WTC11 (cell line): ENCODE measurements around the gene RND1. TPM values are rescaled to one million over a fixed set of nuclear protein-coding genes. Genes with fewer than 3 reads are reported as not detected.

ENCODE experiments used
- ATAC-seq: fragments of 200-7000 bp; cut with Tn5 transposase; 2 replicates; pipeline ENCODE4 v1.10.0; 2021; ENCODE audit warnings: mild to moderate bottlenecking, moderate library complexity
- CTCF ChIA-PET: fragments of 300-600 bp; sonication (Branson Sonifier 250); formaldehyde crosslinking; loops from one replicate; lab custom pipeline; 2021; ENCODE audit warnings: antibody characterized with exemption; lab: Charles Lee
- POLR2A ChIA-PET: fragments of 350-600 bp; sonication (Branson Sonifier 250); formaldehyde crosslinking; loops from one replicate; lab custom pipeline; 2021; ENCODE audit warnings: antibody characterized with exemption; lab: Charles Lee
- DNase-seq: peaks from one replicate; pipeline ENCODE4 v3.0.0; 2021; ENCODE audit warnings: low spot score
- H3K27ac Mint-ChIP-seq: 2 replicates; pipeline ENCODE4 v1.8.0; 2021; ENCODE audit warnings: mixed read lengths
- H3K27me3 Mint-ChIP-seq: 2 replicates; pipeline ENCODE4 v1.8.0; 2021; ENCODE audit warnings: low read depth, mild to moderate bottlenecking, moderate library complexity, mixed read lengths
- H3K36me3 Mint-ChIP-seq: 2 replicates; pipeline ENCODE4 v1.8.0; 2021; ENCODE audit warnings: mixed read lengths
- H3K4me1 Mint-ChIP-seq: 2 replicates; pipeline ENCODE4 v1.8.0; 2022; ENCODE audit warnings: mixed read lengths
- H3K4me3 Mint-ChIP-seq: 2 replicates; pipeline ENCODE4 v1.8.0; 2021; ENCODE audit warnings: mild to moderate bottlenecking, moderate library complexity, mixed read lengths
- H3K9me3 Mint-ChIP-seq: 2 replicates; pipeline ENCODE4 v1.8.0; 2021; ENCODE audit warnings: mixed read lengths
- AFF4 ChIP-seq: sonication (generic); formaldehyde crosslinking; IDR thresholded peaks from 2 replicates; pipeline ENCODE4 v1.8.1; 2023; ENCODE audit warnings: mild to moderate bottlenecking, missing genetic modification reagents, borderline replicate concordance
- ATF2 ChIP-seq: sonication (generic); formaldehyde crosslinking; IDR thresholded peaks from 2 replicates; pipeline ENCODE4 v1.8.1; 2022; ENCODE audit warnings: low read depth, missing genetic modification reagents, borderline replicate concordance
- CREM ChIP-seq: sonication (generic); formaldehyde crosslinking; IDR thresholded peaks from 2 replicates; pipeline ENCODE4 v1.8.1; 2022; ENCODE audit warnings: mild to moderate bottlenecking, missing genetic modification reagents, moderate library complexity
- CTCF ChIP-seq: fragments of 200-600 bp; IDR thresholded peaks from 2 replicates; pipeline ENCODE4 v1.8.0; 2022; ENCODE audit warnings: antibody characterized with exemption
- E2F5 ChIP-seq: sonication (generic); formaldehyde crosslinking; IDR thresholded peaks from 2 replicates; pipeline ENCODE4 v1.8.1; 2022; ENCODE audit warnings: mild to moderate bottlenecking, moderate library complexity, missing genetic modification reagents
- ETV6 ChIP-seq: sonication (generic); formaldehyde crosslinking; IDR thresholded peaks from 2 replicates; pipeline ENCODE4 v1.8.1; 2022; ENCODE audit warnings: mild to moderate bottlenecking, missing genetic modification reagents
- FOXK1 ChIP-seq: sonication (generic); formaldehyde crosslinking; IDR thresholded peaks from 2 replicates; pipeline ENCODE4 v1.8.0; 2022; ENCODE audit warnings: mild to moderate bottlenecking, moderate library complexity, missing genetic modification reagents
- GABPB1 ChIP-seq: sonication (generic); formaldehyde crosslinking; IDR thresholded peaks from 2 replicates; pipeline ENCODE4 v1.8.1; 2023; ENCODE audit warnings: mild to moderate bottlenecking, missing genetic modification reagents
- GTF2I ChIP-seq: fragments of 250-450 bp; sonication (Bioruptor Pico); conservative IDR thresholded peaks from 2 replicates; pipeline ENCODE4 v1.4.0; 2021; ENCODE audit warnings: mild to moderate bottlenecking
- HMGA2 ChIP-seq: fragments of 250-450 bp; sonication (Bioruptor Pico); IDR thresholded peaks from 2 replicates; pipeline ENCODE4 v1.4.0; 2021; ENCODE audit warnings: mild to moderate bottlenecking, moderate library complexity
- JUN ChIP-seq: sonication (generic); formaldehyde crosslinking; IDR thresholded peaks from 2 replicates; pipeline ENCODE4 v1.8.0; 2023; ENCODE audit warnings: mild to moderate bottlenecking, missing genetic modification reagents
- MAX ChIP-seq: sonication (generic); formaldehyde crosslinking; IDR thresholded peaks from 2 replicates; pipeline ENCODE4 v1.8.0; 2022; ENCODE audit warnings: mild to moderate bottlenecking, missing genetic modification reagents
- NFE2L1 ChIP-seq: sonication (generic); formaldehyde crosslinking; IDR thresholded peaks from 2 replicates; pipeline ENCODE4 v1.8.1; 2023; ENCODE audit warnings: missing genetic modification reagents
- OVOL2 ChIP-seq: fragments of 250-450 bp; sonication (Bioruptor Pico); IDR thresholded peaks from 2 replicates; pipeline ENCODE4 v1.9.0; 2021; ENCODE audit warnings: mild to moderate bottlenecking, borderline replicate concordance
- SP1 ChIP-seq: sonication (generic); formaldehyde crosslinking; conservative IDR thresholded peaks from 2 replicates; pipeline ENCODE4 v1.8.1; 2022; ENCODE audit warnings: missing genetic modification reagents
- TEAD1 ChIP-seq: sonication (generic); formaldehyde crosslinking; IDR thresholded peaks from 2 replicates; pipeline ENCODE4 v1.8.0; 2022; ENCODE audit warnings: mild to moderate bottlenecking, missing genetic modification reagents
- ZNF263 ChIP-seq: sonication (generic); formaldehyde crosslinking; IDR thresholded peaks from 2 replicates; pipeline ENCODE4 v1.8.1; 2022; ENCODE audit warnings: low read depth, mild to moderate bottlenecking, moderate library complexity, missing genetic modification reagents
- ZNF317 ChIP-seq: sonication (generic); formaldehyde crosslinking; IDR thresholded peaks from 2 replicates; pipeline ENCODE4 v1.8.1; 2023; ENCODE audit warnings: low read depth, mild to moderate bottlenecking, moderate library complexity, missing genetic modification reagents, borderline replicate concordance
- ZNF512 ChIP-seq: sonication (generic); formaldehyde crosslinking; IDR thresholded peaks from 2 replicates; pipeline ENCODE4 v1.8.1; 2022; ENCODE audit warnings: missing genetic modification reagents, borderline replicate concordance
- total RNA-seq: library from RNA; stranded (reverse); gene quantifications from 3 replicates; pipeline ENCODE4 v1.2.3, GENCODE V29; 2021

RND1 gene
- total RNA-seq, 1 experiment from 2014 or later: 7.6 TPM

GRCh38 chr12:48852734-48853688 is 12.7 kb downstream of the RND1 start (continued):
- TF ChIP-seq ZNF512 (CRISPR knock-in tag) (no peak), CTCF (peak; percentile 91), E2F5 (CRISPR knock-in tag) (no peak), ATF2 (CRISPR knock-in tag) (no peak), ZNF263 (CRISPR knock-in tag) (no peak), GABPB1 (CRISPR knock-in tag) (no peak)
- TF ChIP-seq, all 79 proteins: peak for 2

- POLR2A ChIA-PET: interaction anchor here (0.6 to 3.2 kb wide), 11 partner anchors 13 to 279 kb away, joined by 3 to 24 read pairs (median 5); partner anchors contain the start of genes ARF3, RND1 and TUBA1B
- H3K9me3 Mint-ChIP-seq: no peaks in the 10 kb centered on the region
- peak within 1 kb of the TSS; percentile 95 for H3K27ac Mint-ChIP-seq
- H3K36me3 Mint-ChIP-seq: peaks cover 3% of the 10 kb centered on the region; the same call in 1 of the 2 replicates
- ATAC-seq: peak; percentile 99
- H3K4me1 Mint-ChIP-seq: peaks cover 20% of the 10 kb centered on the region
- CTCF ChIA-PET: interaction anchor here (0.6 to 6.9 kb wide), 41 partner anchors 13 to 437 kb away, joined by 3 to 352 read pairs (median 6); partner anchors contain the start of genes ARF3, CACNB3, RND1 and WNT1
- peak within 1 kb of the TSS; percentile 94 for H3K4me3 Mint-ChIP-seq
- H3K27me3 Mint-ChIP-seq: no peaks in the 10 kb centered on the region
- peak; percentile 93 for DNase-seq
- TF ChIP-seq CREM (CRISPR knock-in tag) (peak; percentile 77; the same call in 1 of the 2 replicates), SP1 (CRISPR knock-in tag) (peak; percentile 78), CTCF (no peak), NFE2L1 (CRISPR knock-in tag) (0 out of 2 replicates have a peak, but pooled peaks have one; percentile 7), ETV6 (CRISPR knock-in tag) (0 out of 2 replicates have a peak, but pooled peaks have one; percentile 84), GTF2I (CRISPR knock-in tag) (peak; percentile 55; the same call in 1 of the 2 replicates), MAX (CRISPR knock-in tag) (peak; percentile 54), HMGA2 (CRISPR knock-in tag) (0 out of 2 replicates have a peak, but pooled peaks have one; percentile 25), AFF4 (no peak), OVOL2 (CRISPR knock-in tag) (no peak), JUN (CRISPR knock-in tag) (peak; percentile 52; the same call in 1 of the 2 replicates), FOXK1 (peak; percentile 88), TEAD1 (CRISPR knock-in tag) (peak; percentile 32; the same call in 1 of the 2 replicates), ZNF317 (CRISPR knock-in tag) (no peak)
Measured at GRCh38 chr12:48851883-48852733, 13.6 kb downstream of the RND1 start, which contains the start of gene DDX23. DDX23 (minus strand) TSS chr12:48852163; CDS start chr12:48845782, 6,381 bp downstream.
